ENCODE measurements around the gene MRGPRD.

The MRGPRD gene

GRCh38 chr11:68980776-68981065 is at the start of gene MRGPRD:
MRGPRD (minus strand) TSS chr11:68980986; CDS start chr11:68980986, 0 bp downstream.
- no peak for DNase-seq (ENCODE audit: low read depth in 2 of 2)

- DNase-seq (ENCODE audit: low read depth in 2 of 2) = no peak
Observed at GRCh38 chr11:69030301-69030700, 49.5 kb upstream of the MRGPRD start.

GRCh38 chr11:69027704-69028372 is 47.1 kb upstream of the MRGPRD start:
- no peak for DNase-seq (ENCODE audit: low read depth in 2 of 2)

- no peak for DNase-seq (ENCODE audit: low read depth in 2 of 2)
Observed at GRCh38 chr11:69024509-69024908, 43.7 kb upstream of the MRGPRD start.

GRCh38 chr11:69022260-69022659 is 41.5 kb upstream of the MRGPRD start:
- no peak for DNase-seq (ENCODE audit: low read depth in 2 of 2)

- DNase-seq (ENCODE audit: low read depth in 2 of 2) = no peak
Observed at GRCh38 chr11:69018924-69019323, 38.1 kb upstream of the MRGPRD start.

- no peak for DNase-seq (ENCODE audit: low read depth in 2 of 2)
Observed at GRCh38 chr11:69017951-69018350, 37.2 kb upstream of the MRGPRD start.

GRCh38 chr11:69014898-69015549 is 34.2 kb upstream of the MRGPRD start:
- no peak for DNase-seq (ENCODE audit: low read depth in 2 of 2)

- no peak for DNase-seq (ENCODE audit: low read depth in 2 of 2)
Observed at GRCh38 chr11:69014084-69014851, 33.5 kb upstream of the MRGPRD start.

GRCh38 chr11:69013009-69013951 is 32.5 kb upstream of the MRGPRD start, which contains the start of gene MRGPRF:
MRGPRF (minus strand) TSS chr11:69013246; CDS start chr11:69009901, 3,345 bp downstream.
- DNase-seq (ENCODE audit: low read depth in 2 of 2) = no peak

- no peak for DNase-seq (ENCODE audit: low read depth in 2 of 2)
Observed at GRCh38 chr11:69012092-69013008, 31.6 kb upstream of the MRGPRD start.

- no peak for DNase-seq (ENCODE audit: low read depth in 2 of 2)
Observed at GRCh38 chr11:69011624-69012091, 30.9 kb upstream of the MRGPRD start.

- peak; percentile 16 to 18 for DNase-seq (ENCODE audit: low read depth in 2 of 2)
Observed at GRCh38 chr11:69010964-69011623, 30.3 kb upstream of the MRGPRD start.

- no peak for DNase-seq (ENCODE audit: low read depth in 2 of 2)
Observed at GRCh38 chr11:69010361-69010891, 29.6 kb upstream of the MRGPRD start.

GRCh38 chr11:69009441-69010211 is 28.8 kb upstream of the MRGPRD start:
- DNase-seq (ENCODE audit: low read depth in 2 of 2) = no peak

- no peak for DNase-seq (ENCODE audit: low read depth in 2 of 2)
Observed at GRCh38 chr11:69008737-69009440, 28.1 kb upstream of the MRGPRD start.

GRCh38 chr11:69007975-69008381 is 27.2 kb upstream of the MRGPRD start:
- DNase-seq (ENCODE audit: low read depth in 2 of 2) = no peak

- DNase-seq (ENCODE audit: low read depth in 2 of 2) = no peak
Observed at GRCh38 chr11:69006816-69007215, 26.0 kb upstream of the MRGPRD start.
